Neural progenitor cell (in vitro differentiated cells): ENCODE measurements around the gene PBX1.

Experiments used
- CTCF ChIP-seq: fragments of 200-600 bp; sonication (generic); IDR thresholded peaks from 2 replicates; pipeline ENCODE4 v1.5.1; 2017; ENCODE audit warnings: antibody characterized with exemption, mild to moderate bottlenecking
- EZH2 ChIP-seq: fragments of 200-600 bp; sonication (generic); IDR thresholded peaks from 2 replicates; pipeline ENCODE4 v1.6.1; 2017; ENCODE audit warnings: antibody characterized with exemption, mild to moderate bottlenecking, moderate library complexity

- TF ChIP-seq EZH2 = no peak
- TF ChIP-seq CTCF = no peak
These were observed 162.2 kb downstream of the PBX1 start for GRCh38 chr1:164721228-164721496.
